Heart left ventricle (tissue), 16 donors: Measurements from ENCODE around the gene ECPAS. TPM values are rescaled to one million over a fixed set of nuclear protein-coding genes. Genes with fewer than 3 reads are reported as not detected.

Experiments
- ATAC-seq, 4 donors: fragments of 200-7000 bp; cut with Tn5 transposase; one replicate each; pipeline ENCODE4 v1.9.1; 2020 to 2022; ENCODE audit warnings: moderate library complexity in 4 of 4, mild to moderate bottlenecking in 3 of 4, moderate number of reproducible peaks in 1 of 4
- DNase-seq, 5 donors: peaks; one replicate each; pipeline ENCODE4 v3.0.0-alpha.2; 2020
- H3K27ac ChIP-seq, 12 donors: fragments of 200-600 bp; sonication (generic) in 4 of 12; one replicate each; pipeline versions ENCODE4 v1.5.0 to v1.8.0; 2016 to 2022; ENCODE audit warnings: mild to moderate bottlenecking in 2 of 12
- H3K27me3 ChIP-seq, 9 donors: fragments of 200-600 bp; sonication (generic) in 2 of 9; one replicate each; pipeline versions ENCODE4 v1.5.1 to v1.8.0; 2016 to 2022; ENCODE audit warnings: mild to moderate bottlenecking in 3 of 9
- H3K36me3 ChIP-seq, 9 donors: fragments of 200-600 bp; sonication (generic) in 2 of 9; one replicate each; pipeline versions ENCODE4 v1.5.0 to v1.8.0; 2018 to 2022; ENCODE audit warnings: mild to moderate bottlenecking in 2 of 9
- H3K4me1 ChIP-seq, 12 donors: fragments of 200-600 bp; sonication (generic) in 4 of 12; one replicate each; pipeline versions ENCODE4 v1.5.0 to v1.8.0; 2016 to 2022; ENCODE audit warnings: mild to moderate bottlenecking in 3 of 12
- H3K4me3 ChIP-seq, 12 donors: fragments of 200-600 bp; sonication (generic) in 4 of 12; one replicate each; pipeline versions ENCODE4 v1.5.0 to v1.8.0; 2017 to 2022; ENCODE audit warnings: mild to moderate bottlenecking in 9 of 12, moderate library complexity in 4 of 12
- H3K9me3 ChIP-seq, 12 donors: fragments of 200-600 bp; sonication (generic) in 4 of 12; one replicate each; pipeline versions ENCODE4 v1.5.0 to v1.8.0; 2016 to 2022; ENCODE audit warnings: mild to moderate bottlenecking in 1 of 12
- CTCF ChIP-seq, 12 donors: fragments of 200-600 bp; sonication (generic) in 4 of 12; IDR thresholded peaks; one replicate each; pipeline versions ENCODE4 v1.5.0 to v1.8.0; 2018 to 2022; ENCODE audit warnings: antibody characterized with exemption in 12 of 12, mild to moderate bottlenecking in 5 of 12
- POLR2A ChIP-seq, 2 donors: fragments of 450-650 bp; IDR thresholded peaks; one replicate each; pipeline ENCODE4 v1.6.1; 2017; ENCODE audit warnings: antibody characterized with exemption in 2 of 2, mild to moderate bottlenecking in 2 of 2, moderate library complexity in 2 of 2
- WGBS, 4 donors: extraction: QIAGEN DNeasy Blood & Tissue Kit in 2 of 4; methylation state at CpG; one replicate each; pipeline versions ENCODE4 v1.1.5 to v1.1.7; 2013 to 2018; 5-methylcytosine and 5-hydroxymethylcytosine counted together
- intact Hi-C, 10 donors: fragments of 100-400 bp; cut with DNase I; formaldehyde crosslinking; loops; one replicate each; pipeline versions ENCODE4 v1.11.1 to v1.14.2; 2022
- long read RNA-seq, 3 donors: library from polyadenylated mRNA; unstranded; transcript quantifications; one replicate each; pipeline ENCODE4 v2.0.0, GENCODE V29; 2020 to 2021
- polyA plus RNA-seq, 2 donors: library from polyadenylated mRNA; stranded (reverse); fragments of 200-250 nt; gene quantifications; one replicate each; pipeline ENCODE4 v1.2.3, GENCODE V29; 2013
- total RNA-seq, 9 donors: library from RNA; depleted of rRNA in 2 of 9; stranded (reverse); fragments of >200 nt in 2 of 9; fragmentation: NEBNext Ultra II Directional in 3 of 9; extraction: Animal tissue kit (Norgen Biotek cat#: 25700) in 3 of 9; gene quantifications; one replicate each; pipeline versions ENCODE4 v1.1.0 to v1.2.4, GENCODE V29; 2016 to 2023
- donor health status: ischemic (EF 13 %, LVEDD 7.1; RV severe dilation, severe dysfunction).
- donor health status: healthy with polysubstance abuse.
- donor health status: DM: no; HTN: yes; CAD: no.
- donor health status: DM: no; HTN: no; CAD: no.
- donor health status: ischemic (EF 25% LVEDD 6.9; RV normal size, moderate dysfunction).
- donor health status: ischemic (EF 25% LVEDD 5.7; RV mildly dilated, moderate dysfunction).
- donor health status: healthy.
- donor health status: DM: yes; HTN: yes; CAD: no.
- donor health status: ischemic (EF 35%, LVEDD 5.7; RV mildly dilated, moderate dysfunction).
- donor health status: nonischemic (EF 11% LVEDD 7.7; RV severe dilation, severe dysfunction).
- donor health status: DM: yes; HTN: yes; CAD: no.
- donor health status: PGD.
- donor health status: ischemic (EF 29% LVEDD 5.4; RV normal size, mild dysfunction).
- donor health status: nonischemic (EF 23%, LVEDD 6.1; RV moderate dilation, normal function).

ECPAS gene
- total RNA-seq (100 to 1,000 TPM in 7 of 9 donors, 10 to 100 TPM in 2; 73.2 to 116 (median 103) TPM), polyA plus RNA-seq (10 to 100 TPM; 28.9 to 43.3 TPM)
- long read RNA-seq, donor 1, partial matches to known transcripts: 61 of 106 reads
- long read RNA-seq, donor 1, other reads (novel, unspliced or antisense): 45 of 106 reads
- long read RNA-seq, donor 2, full-length matches to known transcripts: 4 of 81 reads
- long read RNA-seq, donor 2, partial matches to known transcripts: 63 of 81 reads
- long read RNA-seq, donor 2, other reads (novel, unspliced or antisense): 14 of 81 reads
- long read RNA-seq, donor 3, full-length matches to known transcripts: 10 of 101 reads
- long read RNA-seq, donor 3, partial matches to known transcripts: 40 of 101 reads
- long read RNA-seq, donor 3, other reads (novel, unspliced or antisense): 51 of 101 reads

GRCh38 chr9:111483858-111484571 is at the start of gene ECPAS:
TSS of gene ECPAS (minus strand) at chr9:111484383. CDS start at chr9:111472918, 11,465 bp downstream.
- ATAC-seq (peak; percentile 76 to 87 (median 85)), DNase-seq (peak; percentile 68 to 86 (median 82))
- intact Hi-C loops: loop anchor here in 2 of 10 donors (2.0 to 5.0 kb wide), 2 partner anchors 41 to 118 kb away; partner anchors contain the start of gene ZNF483 (in 2 of the 2)
- H3K4me3 ChIP-seq: peak within 1 kb of the TSS; percentile 69 to 98 (median 94)
- H3K36me3 ChIP-seq: no peaks in the 10 kb centered on the region
- peaks cover 0 to 30% (median 18%) of the 10 kb centered on the region in 12 donors for H3K4me1 ChIP-seq
- H3K27me3 ChIP-seq: no peaks in the 10 kb centered on the region
- H3K27ac ChIP-seq: peak within 1 kb of the TSS; percentile 92 to 99 (median 98)
- TF ChIP-seq CTCF (IDR thresholded peaks at IDR 0.05) (peak in 2 of 12 donors; percentile 11 to 12), POLR2A (IDR thresholded peaks at IDR 0.05) (peak in 1 of 2 donors; percentile 13)
- WGBS, 4 donors: 0 to 2% (median 0%) methylated on average over 19 to 101 of the region's 101 CpGs
- H3K9me3 ChIP-seq: no peaks in the 10 kb centered on the region

GRCh38 chr9:111533099-111533790 is 49.1 kb upstream of the ECPAS start:
- TF ChIP-seq POLR2A (IDR thresholded peaks at IDR 0.05) (no peak), CTCF (IDR thresholded peaks at IDR 0.05) (no peak)
- DNase-seq (no peak), ATAC-seq (no peak)
- H3K4me1 ChIP-seq: no peaks in the 10 kb centered on the region
- no peak overlapping the region for H3K4me3 ChIP-seq
- no peak overlapping the region for H3K27ac ChIP-seq
- H3K9me3 ChIP-seq: peaks cover 0 to 60% (median 35%) of the 10 kb centered on the region in 12 donors
- 94 to 95% (median 95%) methylated on average over 5 of the region's 5 CpGs for WGBS, 4 donors
- H3K36me3 ChIP-seq: peaks cover 9 to 96% (median 50%) of the 10 kb centered on the region in 9 donors
- no peaks in the 10 kb centered on the region for H3K27me3 ChIP-seq
- intact Hi-C loops: no loop called here

- DNase-seq: no peak
- no peak overlapping the region for H3K27ac ChIP-seq
- 87 to 100% (median 97%) methylated on average over 4 of the region's 4 CpGs for WGBS, 4 donors
- no peak for ATAC-seq
- H3K4me3 ChIP-seq: no peak overlapping the region
- no peaks in the 10 kb centered on the region for H3K27me3 ChIP-seq
- no peak for TF ChIP-seq CTCF (IDR thresholded peaks at IDR 0.05)
- peaks cover 0 to 4% (median 0%) of the 10 kb centered on the region in 12 donors for H3K4me1 ChIP-seq
- intact Hi-C loops: no loop called here
- H3K9me3 ChIP-seq: peaks cover 0 to 45% (median 20%) of the 10 kb centered on the region in 12 donors
- H3K36me3 ChIP-seq: peaks cover 7 to 93% (median 40%) of the 10 kb centered on the region in 9 donors
These were observed 47.5 kb upstream of the ECPAS start for GRCh38 chr9:111531716-111532115.
